NCI-H226 (cell line): ENCODE data around the gene FSIP1.
"Not testable (repeated sequence)": the region's sequence is repeated elsewhere in the genome, so short reads cannot be mapped to it uniquely, and the experiment has no call there.

Experiments
- DNase-seq: peaks from one replicate; pipeline ENCODE4 v3.0.0-alpha.2; 2015

FSIP1 gene

GRCh38 chr15:39782441-39783138 lies at the start of gene FSIP1:
FSIP1 (minus strand) TSS chr15:39782841; CDS start chr15:39776524, 6,317 bp downstream.
- peak; percentile 84 for DNase-seq

DNA sequence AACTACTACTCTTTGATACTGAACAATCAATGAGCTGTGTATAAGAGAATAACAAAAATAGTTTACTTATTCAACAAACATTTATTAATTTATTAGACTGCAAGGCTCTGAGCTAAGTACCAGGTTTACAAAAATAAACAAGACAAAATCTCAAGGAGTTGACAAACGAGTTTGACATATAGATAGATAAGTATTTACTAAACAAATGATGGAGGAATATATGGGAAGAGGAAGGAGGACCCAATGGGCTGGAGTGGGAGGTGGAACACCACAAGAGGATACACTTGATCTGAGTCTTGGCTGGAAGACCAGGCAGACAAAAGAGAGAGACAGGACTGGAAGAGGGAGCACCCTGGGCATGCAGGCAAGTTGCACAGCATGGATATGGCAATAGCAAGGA lies 47.5 kb upstream of the FSIP1 start:
- DNase-seq, result no peak

GRCh38 chr15:39828374-39828931 lies 45.8 kb upstream of the FSIP1 start:
- no peak for DNase-seq

DNA sequence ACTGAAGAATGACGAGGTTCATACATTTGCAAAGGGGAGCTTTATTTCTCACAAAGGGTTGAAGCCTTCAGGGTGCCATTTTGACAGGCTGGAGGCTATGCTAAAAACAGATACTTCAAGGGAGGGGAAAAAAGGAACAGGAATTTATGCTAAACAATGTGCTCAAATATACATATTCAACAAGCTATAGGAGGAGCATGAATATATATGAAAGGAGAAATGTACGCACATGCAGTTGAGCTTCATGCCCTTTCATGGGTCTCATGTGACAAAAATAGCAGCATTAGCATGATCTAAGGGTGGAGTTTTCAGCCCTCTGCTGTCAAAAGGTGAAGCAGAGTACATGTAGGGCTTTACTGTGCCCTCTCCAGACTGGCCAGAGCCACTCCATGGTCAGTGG lies 44.3 kb upstream of the FSIP1 start:
- no peak for DNase-seq

DNA sequence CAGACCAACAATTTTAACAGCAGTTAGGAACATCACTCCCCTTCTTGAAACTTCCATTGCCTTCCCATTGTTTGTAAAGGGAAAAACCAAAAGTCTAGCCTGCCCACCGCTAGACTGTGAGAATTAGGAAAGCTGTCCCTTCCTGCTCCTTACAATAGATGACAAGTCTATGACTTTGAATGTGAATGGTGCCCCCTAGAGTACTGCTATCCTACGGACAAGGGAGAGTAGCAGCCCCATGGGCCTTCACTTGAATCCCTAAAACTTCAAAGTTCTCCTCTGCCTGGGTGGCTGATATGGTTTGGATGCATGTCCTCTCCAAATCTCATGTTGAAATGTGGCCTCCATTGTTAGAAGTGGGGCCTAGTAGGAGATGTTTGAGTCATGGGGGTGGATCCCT lies 41.0 kb upstream of the FSIP1 start:
- DNase-seq, result no peak

DNA sequence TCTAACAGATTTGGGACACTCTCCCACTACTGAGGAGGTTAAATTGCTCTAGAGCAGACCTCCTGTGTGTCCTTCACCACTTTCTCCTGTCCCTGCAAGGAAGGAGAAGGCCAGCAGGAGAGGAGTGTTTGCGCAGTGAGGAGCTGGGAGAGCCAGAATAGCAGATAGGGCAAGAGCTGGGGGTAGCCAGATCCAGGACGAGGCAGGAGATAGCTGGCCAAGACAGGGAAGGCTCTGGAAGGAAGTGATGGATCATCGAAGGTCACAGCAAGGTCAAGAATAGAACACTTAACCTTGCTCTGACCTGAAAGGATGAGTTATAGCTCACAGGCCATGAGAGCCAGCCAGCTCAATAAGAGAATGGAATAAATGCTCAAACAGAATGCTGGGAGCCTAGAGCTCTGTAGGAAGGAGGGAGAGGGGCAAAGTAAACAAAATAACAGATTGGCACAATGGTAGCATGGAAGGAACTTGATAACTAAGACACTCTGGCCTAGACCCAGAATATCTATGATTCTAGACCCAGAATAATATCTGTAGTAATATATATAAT lies 37.5 kb upstream of the FSIP1 start:
- no peak for DNase-seq

DNA sequence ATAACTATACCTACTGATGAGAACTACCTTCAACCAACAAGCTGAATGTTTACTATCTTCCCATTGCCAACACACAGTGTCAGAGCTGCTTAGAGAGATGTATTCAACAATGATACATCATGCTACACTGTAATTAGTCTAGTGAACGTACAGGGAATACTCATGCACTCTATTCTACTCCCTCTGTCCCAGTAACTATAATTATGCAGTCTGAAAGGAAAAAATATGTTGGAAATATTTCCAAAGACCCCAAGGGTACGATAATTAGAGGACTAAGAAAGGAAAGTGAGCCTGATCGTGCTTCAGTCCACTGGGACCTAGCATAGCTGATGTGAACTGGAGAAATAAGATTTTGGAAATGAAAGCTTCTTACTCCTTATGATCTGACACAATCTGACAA lies 36.9 kb upstream of the FSIP1 start:
- no peak for DNase-seq

DNA sequence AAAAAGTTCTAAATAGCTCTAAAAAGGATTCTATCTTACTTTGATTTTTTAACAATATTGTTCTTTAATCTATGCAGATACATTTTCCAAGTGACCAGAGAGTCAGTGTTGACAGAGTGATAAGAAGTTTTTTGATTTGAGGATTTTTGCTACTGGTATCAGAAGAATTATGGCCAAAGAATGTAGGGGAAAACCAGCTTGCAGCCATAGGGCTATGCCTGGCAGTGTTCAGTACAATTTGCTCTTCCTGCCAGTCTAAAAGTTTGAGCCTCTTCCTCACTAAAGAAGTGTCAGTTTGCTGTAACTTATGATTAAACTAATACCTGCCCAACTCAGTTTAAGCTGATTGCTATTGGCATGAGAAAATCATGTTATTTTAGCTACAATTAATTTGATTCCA lies 35.3 kb upstream of the FSIP1 start:
- DNase-seq, result peak; percentile 3

- no peak for DNase-seq
These were observed 31.8 kb upstream of the FSIP1 start for GRCh38 chr15:39814489-39814888.

DNA sequence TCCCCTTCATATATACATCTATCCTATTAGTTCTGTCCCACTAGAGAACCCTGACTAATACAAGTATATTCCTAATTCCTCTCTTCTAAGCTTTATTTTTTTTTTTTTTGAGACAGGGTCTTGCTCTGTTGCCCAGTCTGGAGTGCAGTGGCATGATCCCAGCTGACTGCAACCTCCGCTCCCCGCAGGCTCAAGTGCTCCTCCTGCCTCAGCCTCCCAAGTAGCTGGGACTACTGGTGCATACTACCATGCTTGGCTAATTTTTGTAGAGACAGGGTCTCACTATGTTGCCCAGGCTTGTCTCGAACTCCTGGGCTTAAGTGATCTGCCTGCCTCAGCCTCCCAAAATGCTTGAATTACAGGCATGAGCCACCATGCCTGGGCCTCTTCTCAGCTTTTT lies 30.0 kb upstream of the FSIP1 start:
- DNase-seq, result not testable (repeated sequence)

GRCh38 chr15:39808909-39809308 lies 26.3 kb upstream of the FSIP1 start:
- DNase-seq, result no peak

GRCh38 chr15:39807791-39808190 lies 25.1 kb upstream of the FSIP1 start:
- DNase-seq, result no peak

DNA sequence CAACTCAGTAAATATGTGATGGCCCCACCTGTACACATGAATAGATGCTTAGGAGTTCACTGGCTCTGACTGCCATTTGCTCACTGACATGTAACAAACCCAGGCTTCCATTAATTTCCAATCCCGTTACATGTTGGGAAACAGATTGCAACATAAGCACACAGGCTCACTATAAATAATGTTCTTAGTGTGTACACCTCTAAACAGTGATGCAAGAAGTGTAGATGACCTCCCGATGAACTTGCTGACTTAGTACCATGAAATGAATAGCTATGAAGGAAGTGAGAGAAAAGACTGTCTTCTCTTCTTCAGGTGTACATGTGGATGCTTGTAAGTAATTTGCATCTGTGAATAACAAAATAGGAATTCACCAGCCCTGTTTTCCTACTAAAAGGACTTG lies 21.4 kb upstream of the FSIP1 start:
- DNase-seq, result peak; percentile 47

DNA sequence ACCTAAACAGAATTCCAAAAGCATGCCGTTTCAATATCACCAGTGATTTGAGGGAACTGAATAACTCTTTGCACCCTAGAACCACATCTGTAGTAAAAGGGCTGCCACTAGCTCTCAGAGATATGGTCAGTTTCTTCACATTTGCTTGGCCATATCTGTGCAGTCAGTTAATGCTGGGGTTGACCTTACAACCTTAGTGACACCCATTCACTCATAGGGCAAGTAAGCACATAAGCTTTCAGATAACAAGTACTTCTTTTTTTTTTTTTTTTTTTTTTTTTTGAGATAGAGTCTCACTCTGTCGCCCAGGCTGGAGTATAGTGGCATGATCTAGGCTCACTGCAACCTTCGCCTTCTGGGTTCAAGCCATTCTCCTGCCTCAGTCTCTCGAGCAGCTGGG lies 20.4 kb upstream of the FSIP1 start:
- DNase-seq, result no peak

DNA sequence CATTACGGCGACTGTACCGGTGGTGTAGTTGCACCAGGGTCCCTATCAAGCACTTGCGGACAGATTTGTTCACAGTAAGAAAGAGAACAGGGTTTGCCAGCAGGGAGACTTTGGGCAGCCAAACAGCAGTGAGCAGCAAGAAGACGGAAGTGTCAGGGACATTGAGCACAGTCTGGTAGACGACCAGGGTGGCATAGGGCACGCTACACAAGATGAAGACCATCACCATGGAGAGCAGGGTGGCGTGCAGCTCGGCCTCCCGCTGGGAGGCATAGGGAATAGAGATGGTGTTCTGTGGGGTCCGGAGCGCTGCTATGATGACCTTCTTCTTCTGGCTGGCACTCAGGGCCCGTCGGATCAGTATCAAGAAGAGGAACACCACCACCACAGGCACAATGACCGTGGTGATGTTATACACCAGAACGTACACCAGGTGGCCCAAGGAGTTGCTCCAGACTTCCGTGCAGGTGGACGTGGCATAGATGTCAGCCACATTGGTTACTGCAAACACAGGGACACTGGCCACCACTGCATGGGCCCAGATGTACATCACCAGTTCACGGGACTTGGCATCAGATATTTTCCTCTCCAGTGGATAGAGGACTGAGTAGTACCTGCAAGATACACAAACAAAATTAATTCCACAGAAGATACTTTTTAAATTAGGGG lies 19.1 kb upstream of the FSIP1 start:
- DNase-seq, result no peak

DNA sequence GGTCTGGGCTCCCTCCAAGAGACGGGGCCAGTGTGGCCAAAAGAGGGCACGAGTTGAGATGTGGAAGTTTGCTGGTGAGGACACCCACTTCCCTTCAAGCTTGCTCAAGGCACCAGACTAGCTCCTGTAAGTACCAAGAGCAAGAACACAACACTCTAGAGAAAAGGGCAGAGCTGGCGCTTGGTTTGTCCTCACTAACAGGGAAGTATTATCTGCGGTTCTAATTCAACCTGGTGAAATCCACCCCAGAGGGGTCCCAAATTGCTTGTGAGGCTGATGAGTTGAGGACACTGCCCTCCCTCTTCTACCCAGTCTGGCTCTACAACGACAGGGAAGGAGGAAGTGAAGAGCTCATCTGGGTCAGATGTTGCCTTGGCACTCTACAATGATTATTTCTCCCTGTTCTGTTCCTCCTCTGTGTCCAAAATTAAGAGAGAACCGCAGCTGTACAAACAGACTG lies 16.9 kb upstream of the FSIP1 start:
- DNase-seq, result no peak

- DNase-seq, result no peak
These were observed 15.7 kb upstream of the FSIP1 start for GRCh38 chr15:39798382-39798781.

DNA sequence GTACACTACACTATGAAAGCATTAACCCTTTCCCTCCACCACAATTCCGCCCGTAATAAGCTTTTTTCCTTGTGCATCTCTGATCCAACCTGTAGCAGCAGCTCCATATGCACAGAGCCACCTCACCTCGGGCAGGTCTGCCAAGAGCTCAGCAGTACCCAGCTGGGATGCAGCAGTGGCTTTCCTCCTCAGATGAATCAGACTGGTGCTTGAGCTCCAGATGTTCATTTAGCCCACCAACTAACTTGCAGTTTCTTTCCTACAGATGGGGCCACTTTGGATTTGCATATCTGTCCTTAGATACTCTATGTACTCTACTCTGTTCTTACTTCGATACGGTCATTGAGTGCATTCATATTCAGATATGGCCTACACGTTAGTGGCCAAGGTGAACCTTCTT lies 14.8 kb upstream of the FSIP1 start:
- no peak for DNase-seq

DNA sequence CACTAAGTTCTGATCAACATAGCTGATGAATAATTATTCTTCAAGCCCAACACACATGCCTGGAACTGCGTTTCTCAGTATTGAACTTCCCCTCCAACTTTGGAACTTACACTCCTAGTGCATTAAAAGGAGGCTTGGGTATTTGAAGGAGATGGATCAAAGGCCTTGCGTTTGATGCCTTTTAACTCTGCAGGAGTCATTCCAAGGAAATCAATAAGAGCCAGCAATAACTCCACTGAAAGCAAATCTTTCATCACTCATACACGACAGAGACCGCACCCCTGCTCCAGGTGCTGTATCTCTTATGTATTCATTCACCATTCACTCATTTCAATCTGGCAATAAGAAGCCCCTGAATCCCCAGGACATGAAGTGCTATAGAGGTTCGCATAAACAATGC lies 14.0 kb upstream of the FSIP1 start:
- no peak for DNase-seq

- DNase-seq, result no peak
These were observed 12.8 kb upstream of the FSIP1 start for GRCh38 chr15:39795486-39795885.

DNA sequence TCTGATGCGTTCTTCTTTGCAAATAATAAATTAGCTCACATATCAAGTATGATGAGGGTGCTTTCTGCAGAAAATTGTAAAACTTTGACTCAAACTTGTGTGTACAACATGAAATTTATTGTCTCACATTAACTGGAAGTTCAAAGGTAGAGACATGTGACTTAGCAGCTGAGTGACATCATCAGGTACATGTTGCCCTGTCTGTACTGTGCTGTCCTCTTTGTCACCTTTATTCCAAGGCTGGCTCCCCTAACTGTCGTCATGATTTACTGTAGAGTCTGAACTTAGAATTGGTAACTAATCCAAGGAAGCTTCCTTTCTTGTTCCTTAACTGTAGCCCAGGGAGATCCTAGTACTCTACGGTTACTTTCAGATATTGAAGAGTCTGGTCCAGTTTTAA lies 12.3 kb upstream of the FSIP1 start:
- DNase-seq, result no peak

DNA sequence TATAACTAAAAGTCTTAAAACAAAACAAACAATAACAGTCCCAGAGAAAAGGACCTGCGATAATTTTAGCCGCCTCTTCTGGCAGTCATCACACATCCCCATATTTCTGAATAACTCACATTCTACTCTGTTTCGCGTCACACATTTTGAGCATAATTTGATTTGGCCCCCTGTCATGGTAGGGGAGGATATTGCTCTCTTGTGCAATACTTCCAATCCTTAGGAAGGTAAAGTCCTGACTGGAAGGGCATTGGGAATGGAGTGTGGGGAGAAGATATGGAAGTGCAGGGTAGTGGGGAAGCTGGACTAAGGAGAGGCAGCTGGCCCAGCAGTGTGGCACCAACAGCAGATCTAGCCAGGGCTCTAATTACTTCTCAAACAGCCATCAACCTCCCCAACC lies 11.3 kb upstream of the FSIP1 start:
- no peak for DNase-seq

DNA sequence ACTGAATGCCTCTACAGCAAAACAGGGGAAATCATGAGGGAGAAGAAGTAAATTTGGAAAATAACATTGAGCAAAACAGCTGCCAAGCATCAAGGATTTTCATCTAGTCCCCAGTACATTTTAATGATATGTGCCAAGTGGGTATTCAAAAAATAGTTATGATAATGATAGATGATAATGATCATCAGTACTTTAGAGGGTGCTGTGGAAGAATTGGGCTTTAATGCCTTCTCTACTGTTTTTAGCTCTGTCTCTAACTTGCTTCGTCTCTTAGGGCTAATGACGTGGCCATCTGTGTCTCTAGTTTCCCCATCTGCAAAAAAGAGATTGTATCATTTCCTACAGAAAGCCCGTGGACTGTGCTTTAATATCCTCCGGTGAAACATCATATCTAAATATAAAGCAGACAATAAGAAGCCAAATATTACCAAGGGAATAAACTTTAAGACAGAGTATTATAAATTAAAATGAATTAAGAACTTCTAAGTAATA lies 10.2 kb upstream of the FSIP1 start:
- no peak for DNase-seq
